MM.1S (cell line): ENCODE results near the gene GNAQ.

Source experiments
- DNase-seq: peaks from one replicate; pipeline ENCODE4 v3.0.0-alpha.2; 2015
- H2AFZ ChIP-seq: fragments of 300-600 bp; sonication (generic); 2 replicates; pipeline ENCODE4 v1.6.0; 2016; ENCODE audit warnings: antibody characterized with exemption, low read length
- H3F3A ChIP-seq: fragments of 300-600 bp; sonication (generic); 2 replicates; pipeline ENCODE4 v1.6.1; 2016; ENCODE audit warnings: mild to moderate bottlenecking, antibody characterized with exemption, low read length, moderate library complexity, mixed read lengths; ENCODE audit not compliant: insufficient read depth
- H3K27ac ChIP-seq: fragments of 300-600 bp; sonication (generic); 2 replicates; pipeline ENCODE4 v1.5.1; 2016; ENCODE audit warnings: mild to moderate bottlenecking, low read length
- H3K27me3 ChIP-seq: fragments of 300-600 bp; sonication (generic); replicated peaks from 2 replicates; pipeline ENCODE4 v1.6.0; 2016; ENCODE audit warnings: low read length; ENCODE audit not compliant: insufficient read depth
- H3K36me3 ChIP-seq: fragments of 300-600 bp; sonication (generic); replicated peaks from 2 replicates; pipeline ENCODE4 v1.6.1; 2016; ENCODE audit warnings: mild to moderate bottlenecking, low read length, mixed read lengths; ENCODE audit not compliant: insufficient read depth
- H3K4me1 ChIP-seq: fragments of 300-600 bp; sonication (generic); 2 replicates; pipeline ENCODE4 v1.6.1; 2016; ENCODE audit warnings: low read length, mixed read lengths
- H3K4me2 ChIP-seq: fragments of 300-600 bp; sonication (generic); 2 replicates; pipeline ENCODE4 v1.6.0; 2016; ENCODE audit warnings: low read depth, low read length
- H3K4me3 ChIP-seq: fragments of 300-600 bp; sonication (generic); 2 replicates; pipeline ENCODE4 v1.5.1; 2016; ENCODE audit warnings: low read length, mixed read lengths
- H3K79me2 ChIP-seq: fragments of 300-600 bp; sonication (generic); 2 replicates; pipeline ENCODE4 v1.6.1; 2016; ENCODE audit warnings: mixed run types, low read length, mixed read lengths
- H3K9ac ChIP-seq: fragments of 300-600 bp; sonication (generic); 2 replicates; pipeline ENCODE4 v1.6.1; 2016; ENCODE audit warnings: low read length, mixed read lengths
- H3K9me2 ChIP-seq: fragments of 300-600 bp; sonication (generic); replicated peaks from 2 replicates; pipeline ENCODE4 v1.6.1; 2016; ENCODE audit warnings: mild to moderate bottlenecking, low read length, mixed read lengths; ENCODE audit not compliant: insufficient read depth
- H3K9me3 ChIP-seq: fragments of 300-600 bp; sonication (generic); replicated peaks from 2 replicates; pipeline ENCODE4 v1.6.1; 2016; ENCODE audit warnings: mild to moderate bottlenecking, low read length, mixed read lengths; ENCODE audit not compliant: insufficient read depth
- H4K20me1 ChIP-seq: fragments of 300-600 bp; sonication (generic); 2 replicates; pipeline ENCODE4 v1.6.1; 2016; ENCODE audit warnings: mild to moderate bottlenecking, low read length, moderate library complexity, mixed read lengths; ENCODE audit not compliant: insufficient read depth
- EZH2 ChIP-seq: fragments of 300-600 bp; sonication (generic); optimal IDR thresholded peaks from 2 replicates; pipeline ENCODE3; 2017; ENCODE audit warnings: low read depth, mild to moderate bottlenecking, antibody characterized with exemption, low read length, mixed read lengths
- EZH2phosphoT487 ChIP-seq: fragments of 300-600 bp; sonication (generic); IDR thresholded peaks from 2 replicates; pipeline ENCODE4 v1.6.1; 2018; ENCODE audit warnings: antibody characterized with exemption, low read length
- TF ChIP-seq, protein P1 (sequence below): fragments of 300-600 bp; sonication (generic); IDR thresholded peaks from 2 replicates; pipeline ENCODE4 v1.5.1; 2016; ENCODE audit warnings: antibody characterized with exemption, low read length, mixed read lengths

GNAQ gene

DNA sequence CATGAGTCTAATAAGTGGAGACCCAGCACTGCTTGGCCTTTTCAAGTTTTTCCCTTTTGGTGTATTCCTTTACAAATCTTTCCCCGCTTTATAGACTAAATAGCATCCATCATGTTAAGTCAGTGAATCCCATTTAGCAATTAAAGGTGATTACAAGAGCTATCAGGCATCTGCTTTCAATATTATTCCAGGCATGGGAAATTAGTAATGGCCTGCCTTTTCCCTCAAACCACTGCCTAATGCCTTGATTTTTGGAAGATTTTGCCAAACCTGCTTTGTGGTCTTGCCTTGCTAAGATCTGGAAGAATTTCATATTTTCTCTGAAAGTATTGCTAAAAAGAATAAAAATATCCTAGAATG is 280.6 kb downstream of the GNAQ start:
- Histone ChIP-seq H3K27me3 (no peaks in the 10 kb centered on the region), H3K4me1 (no peaks in the 10 kb centered on the region), H3K9ac (no peak overlapping the region), H2AFZ (no peak overlapping the region), H3K9me3 (no peaks in the 10 kb centered on the region), H3K4me2 (no peak overlapping the region), H3F3A (no peaks in the 10 kb centered on the region), H3K9me2 (no peaks in the 10 kb centered on the region), H3K4me3 (no peak overlapping the region), H3K27ac (no peak overlapping the region), H3K36me3 (no peaks in the 10 kb centered on the region), H4K20me1 (no peaks in the 10 kb centered on the region), H3K79me2 (no peaks in the 10 kb centered on the region)
- DNase-seq: no peak
- TF ChIP-seq, protein P1, sequence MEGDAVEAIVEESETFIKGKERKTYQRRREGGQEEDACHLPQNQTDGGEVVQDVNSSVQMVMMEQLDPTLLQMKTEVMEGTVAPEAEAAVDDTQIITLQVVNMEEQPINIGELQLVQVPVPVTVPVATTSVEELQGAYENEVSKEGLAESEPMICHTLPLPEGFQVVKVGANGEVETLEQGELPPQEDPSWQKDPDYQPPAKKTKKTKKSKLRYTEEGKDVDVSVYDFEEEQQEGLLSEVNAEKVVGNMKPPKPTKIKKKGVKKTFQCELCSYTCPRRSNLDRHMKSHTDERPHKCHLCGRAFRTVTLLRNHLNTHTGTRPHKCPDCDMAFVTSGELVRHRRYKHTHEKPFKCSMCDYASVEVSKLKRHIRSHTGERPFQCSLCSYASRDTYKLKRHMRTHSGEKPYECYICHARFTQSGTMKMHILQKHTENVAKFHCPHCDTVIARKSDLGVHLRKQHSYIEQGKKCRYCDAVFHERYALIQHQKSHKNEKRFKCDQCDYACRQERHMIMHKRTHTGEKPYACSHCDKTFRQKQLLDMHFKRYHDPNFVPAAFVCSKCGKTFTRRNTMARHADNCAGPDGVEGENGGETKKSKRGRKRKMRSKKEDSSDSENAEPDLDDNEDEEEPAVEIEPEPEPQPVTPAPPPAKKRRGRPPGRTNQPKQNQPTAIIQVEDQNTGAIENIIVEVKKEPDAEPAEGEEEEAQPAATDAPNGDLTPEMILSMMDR: no peak
- TF ChIP-seq EZH2phosphoT487: no peak
- no peak for TF ChIP-seq EZH2

DNA sequence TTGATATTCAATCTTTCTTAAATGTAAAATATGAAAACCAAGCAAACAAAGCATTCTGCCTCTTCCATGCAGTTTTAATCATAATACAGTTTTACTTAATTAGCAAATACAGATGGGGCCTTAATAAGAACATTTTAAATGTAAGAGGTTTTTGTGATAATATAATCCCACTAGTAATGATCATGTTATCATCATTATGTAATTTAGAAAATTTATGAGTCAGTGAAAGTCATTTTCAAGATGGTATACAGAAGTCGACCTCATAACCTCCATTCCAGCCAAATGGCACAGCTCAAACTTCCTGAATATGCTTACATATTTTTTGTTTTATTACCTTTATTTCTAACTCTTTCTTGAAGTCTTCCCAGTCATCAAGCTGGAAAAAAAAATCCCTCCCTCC is 281.3 kb downstream of the GNAQ start:
- no peaks in the 10 kb centered on the region for H3K4me1 ChIP-seq
- H3K79me2 ChIP-seq: no peaks in the 10 kb centered on the region
- TF ChIP-seq EZH2phosphoT487 (no peak), EZH2 (no peak)
- TF ChIP-seq, protein P1: no peak
- H3K4me2 ChIP-seq: no peak overlapping the region
- no peak overlapping the region for H2AFZ ChIP-seq
- no peak overlapping the region for H3K4me3 ChIP-seq
- no peak for DNase-seq
- no peak overlapping the region for H3K27ac ChIP-seq
- H3K9me2 ChIP-seq: no peaks in the 10 kb centered on the region
- H3K36me3 ChIP-seq: no peaks in the 10 kb centered on the region
- no peaks in the 10 kb centered on the region for H4K20me1 ChIP-seq
- no peaks in the 10 kb centered on the region for H3F3A ChIP-seq
- H3K9ac ChIP-seq: no peak overlapping the region
- H3K9me3 ChIP-seq: no peaks in the 10 kb centered on the region
- no peaks in the 10 kb centered on the region for H3K27me3 ChIP-seq

GRCh38 chr9:77748214-77748772 is 283.3 kb downstream of the GNAQ start:
- Histone ChIP-seq H3K27ac (no peak overlapping the region), H3K36me3 (no peaks in the 10 kb centered on the region), H3F3A (no peaks in the 10 kb centered on the region), H3K9me2 (no peaks in the 10 kb centered on the region), H3K79me2 (no peaks in the 10 kb centered on the region), H3K4me3 (no peak overlapping the region), H3K4me1 (no peaks in the 10 kb centered on the region), H3K9ac (no peak overlapping the region), H3K9me3 (no peaks in the 10 kb centered on the region), H4K20me1 (no peaks in the 10 kb centered on the region), H3K4me2 (no peak overlapping the region), H3K27me3 (no peaks in the 10 kb centered on the region), H2AFZ (no peak overlapping the region)
- no peak for DNase-seq
- TF ChIP-seq, protein P1: no peak
- TF ChIP-seq EZH2phosphoT487: no peak
- TF ChIP-seq EZH2: no peak
